GM18499 (cell line): ENCODE results near the gene DUS1L.

Source experiments
- ATAC-seq: cut with Tn5 transposase; IDR thresholded peaks from one replicate; pipeline ENCODE4 v1.9.1; 2021; ENCODE audit warnings: moderate number of reproducible peaks; ENCODE audit not compliant: insufficient read depth, unreplicated experiment

The DUS1L gene

DNA sequence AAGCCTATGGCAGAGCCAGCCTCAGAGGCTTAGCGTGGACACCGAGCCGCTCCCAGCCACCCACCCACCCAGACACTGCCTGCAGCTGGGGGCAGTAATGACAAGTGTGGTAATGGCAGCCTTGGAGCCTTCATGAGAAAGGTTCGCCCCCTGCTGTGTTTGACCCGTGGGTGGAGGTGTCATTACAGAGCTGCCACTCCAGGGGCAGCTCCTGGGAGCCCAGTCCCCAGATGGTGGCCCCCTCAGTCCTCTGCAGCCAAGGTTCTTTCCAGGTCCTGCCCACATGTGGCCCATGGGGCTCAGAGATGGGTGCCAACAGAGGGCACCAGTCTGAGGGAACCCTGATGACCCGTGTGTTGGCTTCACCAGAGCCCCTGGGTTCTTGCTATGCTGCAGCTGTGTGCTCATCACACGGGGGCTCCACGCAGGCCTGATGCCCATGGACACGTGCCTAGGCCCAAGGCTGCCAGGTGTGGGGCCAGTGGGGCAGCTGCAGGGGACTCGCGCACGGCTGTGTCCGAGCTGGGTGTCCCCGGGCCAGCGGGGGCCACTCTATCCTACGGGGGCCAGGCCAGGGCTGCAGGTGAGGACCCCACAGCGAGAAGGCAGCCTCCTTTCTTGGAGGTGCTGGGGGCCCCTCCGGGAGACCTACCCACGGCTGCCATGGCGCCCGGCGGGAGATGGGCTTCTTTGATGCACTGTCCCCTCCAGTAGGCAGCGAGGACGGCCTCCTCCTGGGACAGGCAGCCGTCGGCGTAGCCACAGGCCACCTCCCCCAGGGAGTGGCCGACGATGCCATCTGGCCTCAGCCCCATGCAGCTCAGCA, 24.3 kb upstream of the DUS1L start:
- no peak for ATAC-seq

- no peak for ATAC-seq
These were observed 23.5 kb upstream of the DUS1L start for GRCh38 chr17:82088838-82089722.

- no peak for ATAC-seq
These were observed 22.6 kb upstream of the DUS1L start for GRCh38 chr17:82087961-82088837.

- ATAC-seq: no peak
These were observed 21.6 kb upstream of the DUS1L start for GRCh38 chr17:82086941-82087906.

- ATAC-seq: no peak
These were observed 20.5 kb upstream of the DUS1L start for GRCh38 chr17:82085931-82086764.

DNA sequence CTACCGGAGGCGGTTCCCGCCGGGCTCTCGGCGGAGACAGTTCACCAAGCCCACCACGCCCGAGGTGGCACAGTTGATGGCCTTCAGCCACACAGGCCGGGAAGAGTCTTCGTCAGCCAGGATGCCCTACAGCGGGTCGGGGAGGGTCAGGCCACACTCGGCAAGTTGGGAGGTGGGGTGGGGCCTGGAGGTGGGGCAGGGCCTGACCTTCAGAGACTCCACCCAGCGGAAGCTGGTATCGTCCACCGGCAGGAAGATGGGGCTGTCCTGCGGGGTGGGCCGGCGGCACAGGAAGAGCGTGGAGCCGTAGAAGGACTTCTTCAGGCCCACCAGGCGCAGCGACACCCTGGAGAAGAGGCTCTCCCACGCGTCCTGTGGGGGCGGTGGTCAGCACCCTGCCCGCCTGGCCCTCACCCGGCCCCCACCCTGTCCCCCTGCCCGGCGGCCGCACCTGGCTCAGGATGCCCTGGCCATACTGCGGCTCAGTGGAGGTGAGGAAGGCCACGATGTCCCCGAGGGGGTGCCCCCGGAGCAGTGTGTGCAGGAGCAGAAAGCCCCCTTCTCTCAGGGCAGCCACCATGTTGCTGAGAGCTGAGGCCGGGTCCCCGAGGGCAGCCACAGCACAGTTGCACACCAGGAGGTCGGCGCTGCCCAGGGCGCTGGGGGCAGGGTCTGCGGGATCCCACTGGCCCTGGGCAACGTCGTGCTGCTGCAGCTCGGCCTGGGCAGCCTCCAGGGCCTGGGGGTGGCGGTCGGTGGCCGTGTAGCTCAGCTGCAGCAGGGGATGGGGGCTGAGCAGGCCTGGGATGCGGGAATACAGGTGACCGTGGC, 19.6 kb upstream of the DUS1L start:
- ATAC-seq: no peak

DNA sequence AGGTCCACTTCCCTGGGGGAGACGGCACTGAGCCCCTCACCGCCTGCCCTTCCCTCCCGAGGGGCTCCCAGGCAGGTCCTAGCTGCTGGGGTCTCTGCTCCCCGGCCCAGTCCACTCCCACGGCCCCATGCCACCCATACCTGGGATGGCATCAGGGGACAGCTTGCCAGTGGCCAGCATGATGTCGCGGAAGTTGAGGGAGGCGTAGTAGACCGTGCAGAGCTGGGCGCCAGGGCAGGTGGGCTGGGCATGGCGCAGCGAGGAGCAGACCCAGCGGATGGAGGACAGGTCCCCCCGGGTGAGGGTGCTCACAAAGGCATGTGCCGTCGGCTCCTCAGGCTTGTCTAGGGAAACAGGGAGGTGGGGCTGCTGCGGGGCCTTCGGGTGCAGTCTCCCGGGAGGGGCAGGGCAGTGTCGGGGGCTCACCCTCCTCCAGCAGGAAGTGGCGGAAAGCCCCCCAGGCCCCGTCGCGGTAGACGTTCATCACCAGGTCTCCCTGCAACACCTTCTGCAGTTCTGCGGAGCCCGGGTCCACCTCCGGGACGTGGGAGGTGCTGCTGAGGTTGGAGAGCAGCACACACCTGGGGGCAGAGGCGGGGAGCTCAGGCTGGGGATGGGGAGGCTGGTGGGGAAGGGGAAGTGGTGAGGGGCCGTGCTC, 18.9 kb upstream of the DUS1L start:
- ATAC-seq: no peak

DNA sequence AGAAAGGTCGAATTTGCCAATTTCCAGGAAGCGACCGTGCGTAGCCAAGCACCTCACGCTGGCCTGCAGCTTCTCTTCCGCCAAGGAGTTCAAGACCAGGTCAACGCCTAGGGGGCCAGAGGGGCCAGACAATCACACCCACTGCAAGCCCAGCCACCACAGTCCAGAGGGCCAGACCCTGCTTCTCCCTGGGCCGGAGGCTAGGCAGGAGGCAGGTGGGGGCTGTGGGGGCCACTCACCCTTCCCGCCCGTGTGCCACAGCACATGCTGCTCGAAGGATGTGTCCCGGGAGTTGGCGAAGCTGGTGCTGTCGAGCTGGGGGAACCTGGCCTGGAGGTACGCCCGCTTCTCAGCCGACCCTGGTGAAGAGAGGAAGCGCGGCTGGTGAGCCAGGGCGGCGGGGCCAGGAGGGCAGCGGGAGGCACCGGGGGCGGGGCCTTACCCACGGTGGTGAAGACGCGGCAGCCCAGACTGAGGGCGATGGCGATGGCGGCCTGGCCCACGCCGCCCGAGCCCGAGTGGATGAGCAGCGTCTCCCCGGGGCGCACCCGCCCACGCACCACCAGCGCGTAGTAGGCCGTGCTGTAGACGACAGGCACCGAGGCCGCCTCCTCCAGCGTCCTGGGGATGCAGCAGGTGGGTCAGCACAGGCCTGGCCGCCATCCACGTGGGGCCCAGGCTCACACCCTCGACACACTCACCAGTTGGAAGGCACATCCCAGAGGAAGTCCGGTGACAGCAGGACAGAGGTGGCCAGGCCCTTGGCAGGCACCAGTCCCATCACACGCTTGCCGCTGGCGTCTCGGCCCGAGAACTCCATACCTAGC, 18.1 kb upstream of the DUS1L start:
- no peak for ATAC-seq

- no peak for ATAC-seq
These were observed 17.4 kb upstream of the DUS1L start for GRCh38 chr17:82083009-82083408.

- no peak for ATAC-seq
These were observed 16.9 kb upstream of the DUS1L start for GRCh38 chr17:82082456-82082855.

DNA sequence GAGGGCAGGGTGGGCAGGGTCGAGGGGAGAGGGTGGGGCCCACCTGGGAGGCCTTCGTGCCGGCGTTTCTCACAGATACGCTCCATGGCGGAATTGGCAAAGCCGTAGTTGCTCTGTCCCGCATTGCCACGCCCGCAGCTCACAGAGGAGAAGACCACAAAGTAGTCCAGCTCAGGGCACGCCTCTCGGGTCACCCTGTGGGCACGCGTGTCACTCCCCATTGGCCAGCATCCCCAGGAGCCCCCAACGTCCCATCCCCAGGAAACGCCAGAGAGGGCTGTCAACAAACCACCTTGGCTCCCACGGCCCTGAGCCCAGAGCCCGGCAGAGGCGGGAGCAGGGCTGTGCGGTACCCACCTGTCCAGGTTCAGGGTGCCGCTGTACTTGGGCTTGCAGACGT, 16.4 kb upstream of the DUS1L start:
- no peak for ATAC-seq

GRCh38 chr17:82081546-82081945, 15.9 kb upstream of the DUS1L start:
- ATAC-seq: no peak

DNA sequence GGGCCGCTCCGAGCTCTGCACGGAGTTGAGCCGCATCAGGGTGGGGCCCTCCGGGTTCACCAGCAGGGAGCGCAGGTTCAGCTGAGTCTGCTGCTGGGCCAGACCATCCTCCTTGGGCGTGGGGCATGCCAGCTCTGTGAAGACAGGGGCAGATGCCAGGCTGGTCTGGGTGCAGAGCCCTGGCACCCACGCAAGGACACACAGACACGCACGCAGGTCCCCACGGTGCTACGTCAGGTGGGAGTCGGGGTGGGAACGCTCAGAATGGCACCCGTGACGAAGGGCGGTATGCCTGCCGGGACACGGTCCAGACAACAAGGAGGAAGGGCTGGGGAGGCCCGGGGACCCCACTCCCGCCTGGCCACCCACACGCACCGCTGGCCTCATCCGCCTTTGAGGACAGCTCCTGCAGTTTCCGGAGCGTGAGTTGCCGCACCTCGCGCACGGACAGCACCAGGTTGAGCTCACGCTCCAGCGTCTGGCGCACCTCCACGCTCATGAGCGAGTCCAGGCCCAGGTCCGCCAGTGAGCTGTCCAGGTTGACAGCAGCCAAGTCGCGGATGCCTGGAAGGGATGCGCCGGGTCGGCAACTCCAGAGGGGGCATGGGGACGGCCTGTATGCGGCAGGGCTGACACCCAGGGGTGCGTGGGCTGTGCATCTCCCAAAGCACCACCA, 15.3 kb upstream of the DUS1L start:
- no peak for ATAC-seq

DNA sequence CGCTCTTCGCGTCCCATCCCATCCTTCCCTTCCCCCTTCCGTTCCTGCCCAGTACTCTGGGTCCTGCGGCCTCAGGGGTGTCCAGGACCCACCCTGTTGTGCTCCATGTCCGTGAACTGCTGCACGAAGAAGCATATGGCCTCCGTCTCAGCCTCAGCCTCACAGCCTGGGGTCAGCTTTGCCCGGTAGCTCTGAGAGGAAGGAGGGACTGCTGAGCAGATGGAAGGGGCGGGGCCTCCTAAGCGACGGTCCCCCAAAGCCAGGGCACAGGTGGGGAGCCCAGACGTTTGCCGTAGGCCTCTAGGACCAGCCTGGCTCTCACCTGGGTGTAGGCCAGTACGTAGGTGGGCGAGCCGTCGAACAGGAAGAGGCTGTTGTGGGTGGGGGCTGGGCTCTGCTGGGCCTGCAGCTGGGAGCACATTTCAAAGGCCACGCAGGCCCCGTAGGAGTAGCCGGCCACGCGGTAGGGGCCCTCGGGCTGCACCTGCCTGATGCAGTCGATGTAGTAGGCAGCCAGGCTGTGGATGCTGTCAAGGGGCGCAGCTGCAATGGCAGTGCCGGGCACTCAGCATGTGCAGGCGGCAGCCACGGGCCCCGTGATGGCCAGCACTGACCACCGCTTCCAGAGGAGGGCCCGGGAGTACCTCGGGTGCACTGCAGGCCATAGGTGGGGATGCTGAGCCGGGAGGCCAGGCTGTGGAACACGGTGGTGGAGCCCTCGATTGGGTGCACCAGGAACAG, 14.6 kb upstream of the DUS1L start:
- ATAC-seq: no peak

- no peak for ATAC-seq
These were observed 13.5 kb upstream of the DUS1L start for GRCh38 chr17:82079001-82079677.
